Cardiac muscle cell (in vitro differentiated cells and primary cell): ENCODE measurements around the gene CT83. TPM values are rescaled to one million over a fixed set of nuclear protein-coding genes. Genes with fewer than 3 reads are reported as not detected.

Source experiments
- DNase-seq, 2 donors: peaks; one replicate each; pipeline versions ENCODE4 v3.0.0 to v3.0.0-alpha.2; 2010 to 2017; ENCODE audit warnings: low read depth in 1 of 2, low spot score in 1 of 2
- H3K27ac ChIP-seq: fragments of 200-600 bp; sonication (generic); 2 replicates; pipeline ENCODE4 v1.5.1; 2016
- H3K27me3 ChIP-seq: fragments of 200-600 bp; sonication (generic); 2 replicates; pipeline ENCODE4 v1.6.0; 2016; ENCODE audit warnings: control low read depth
- H3K36me3 ChIP-seq: fragments of 200-600 bp; sonication (generic); 2 replicates; pipeline ENCODE4 v1.5.1; 2016; ENCODE audit warnings: control low read depth
- H3K4me1 ChIP-seq: fragments of 200-600 bp; sonication (generic); 2 replicates; pipeline ENCODE4 v1.8.1; 2017; ENCODE audit warnings: low read depth, mild to moderate bottlenecking, mixed run types
- H3K4me3 ChIP-seq: fragments of 200-600 bp; sonication (generic); 2 replicates; pipeline ENCODE4 v1.5.1; 2016; ENCODE audit warnings: mild to moderate bottlenecking
- H3K9me3 ChIP-seq: fragments of 200-600 bp; sonication (generic); 2 replicates; pipeline ENCODE4 v1.5.1; 2017; ENCODE audit warnings: low read depth, mild to moderate bottlenecking, control low read depth
- CTCF ChIP-seq: IDR thresholded peaks from 2 replicates; pipeline ENCODE4 v1.5.1; 2012; ENCODE audit warnings: low read depth, mild to moderate bottlenecking, low read length
- polyA plus RNA-seq: library from polyadenylated mRNA; unstranded; fragments of >200 nt; fragmentation: Nextera tagmentation; extraction: Ambion mirVana; gene quantifications from 2 replicates; pipeline ENCODE4 v1.2.1, GENCODE V29; 2016
- total RNA-seq: library from RNA; depleted of rRNA; stranded (reverse); fragments of >200 nt; gene quantifications from 2 replicates; pipeline ENCODE4 v1.2.3, GENCODE V29; 2016

Gene CT83
- total RNA-seq (not detected in 2 replicates), polyA plus RNA-seq (not detected in 2 replicates)

GRCh38 chrX:116462822-116463221 is at the start of gene CT83:
Gene CT83, minus strand, starts transcription at chrX:116462976. Its CDS starts 120 bp downstream, at chrX:116462856.
- Histone ChIP-seq H3K4me1 (no peaks in the 10 kb centered on the region), H3K4me3 (no peak within 1 kb of the TSS), H3K9me3 (no peaks in the 10 kb centered on the region), H3K27ac (no peak within 1 kb of the TSS), H3K36me3 (no peaks in the 10 kb centered on the region), H3K27me3 (no peaks in the 10 kb centered on the region)
- DNase-seq: no peak
- no peak for TF ChIP-seq CTCF

GRCh38 chrX:116499780-116500179 is 37.0 kb upstream of the CT83 start:
- TF ChIP-seq CTCF: no peak
- no peaks in the 10 kb centered on the region for H3K9me3 ChIP-seq
- no peaks in the 10 kb centered on the region for H3K27me3 ChIP-seq
- H3K4me3 ChIP-seq: no peak overlapping the region
- DNase-seq: peak in 1 of 2 donors; percentile 61
- H3K4me1 ChIP-seq: no peaks in the 10 kb centered on the region
- no peak overlapping the region for H3K27ac ChIP-seq
- no peaks in the 10 kb centered on the region for H3K36me3 ChIP-seq

GRCh38 chrX:116493271-116493670 is 30.5 kb upstream of the CT83 start:
- Histone ChIP-seq H3K36me3 (no peaks in the 10 kb centered on the region), H3K4me3 (no peak overlapping the region), H3K4me1 (no peaks in the 10 kb centered on the region), H3K27me3 (no peaks in the 10 kb centered on the region), H3K27ac (no peak overlapping the region), H3K9me3 (no peaks in the 10 kb centered on the region)
- TF ChIP-seq CTCF: no peak
- DNase-seq: no peak

- DNase-seq: peak; percentile 2 to 5
- no peaks in the 10 kb centered on the region for H3K27me3 ChIP-seq
- no peaks in the 10 kb centered on the region for H3K9me3 ChIP-seq
- no peak overlapping the region for H3K4me3 ChIP-seq
- H3K36me3 ChIP-seq: no peaks in the 10 kb centered on the region
- H3K27ac ChIP-seq: no peak overlapping the region
- TF ChIP-seq CTCF: peak; percentile 18
- H3K4me1 ChIP-seq: no peaks in the 10 kb centered on the region
Observed at GRCh38 chrX:116490104-116490503, 27.3 kb upstream of the CT83 start.

GRCh38 chrX:116480059-116480458 is 17.3 kb upstream of the CT83 start:
- DNase-seq: no peak
- H3K9me3 ChIP-seq: no peaks in the 10 kb centered on the region
- H3K27ac ChIP-seq: no peak overlapping the region
- no peak overlapping the region for H3K4me3 ChIP-seq
- H3K4me1 ChIP-seq: no peaks in the 10 kb centered on the region
- TF ChIP-seq CTCF: no peak
- no peaks in the 10 kb centered on the region for H3K36me3 ChIP-seq
- no peaks in the 10 kb centered on the region for H3K27me3 ChIP-seq

GRCh38 chrX:116449156-116449555 is 13.6 kb downstream of the CT83 start:
- H3K36me3 ChIP-seq: no peaks in the 10 kb centered on the region
- peak in 1 of 2 donors; percentile 3 for DNase-seq
- H3K27me3 ChIP-seq: no peaks in the 10 kb centered on the region
- H3K27ac ChIP-seq: no peak overlapping the region
- no peaks in the 10 kb centered on the region for H3K9me3 ChIP-seq
- no peaks in the 10 kb centered on the region for H3K4me1 ChIP-seq
- no peak for TF ChIP-seq CTCF
- no peak overlapping the region for H3K4me3 ChIP-seq
